Hematopoietic multipotent progenitor cell treated with erythropoietin and hydrocortisone succinate and interleukin-3 and kit ligand, for 17 days (in vitro differentiated cells): ENCODE results near the gene AQP7.
"Not testable (repeated sequence)": the region's sequence is repeated elsewhere in the genome, so short reads cannot be mapped to it uniquely, and the experiment has no call there.

Source experiments
- DNase-seq: peaks from one replicate; pipeline ENCODE4 v3.0.0-alpha.2; 2015; ENCODE audit warnings: low spot score

Gene AQP7

GRCh38 chr9:33395159-33395879 lies 7.0 kb downstream of the AQP7 start:
- DNase-seq: not testable (repeated sequence)

GRCh38 chr9:33393986-33394385 lies 8.4 kb downstream of the AQP7 start:
- not testable (repeated sequence) for DNase-seq

- no peak for DNase-seq
These were observed 8.8 kb downstream of the AQP7 start for GRCh38 chr9:33393581-33393980.

DNA sequence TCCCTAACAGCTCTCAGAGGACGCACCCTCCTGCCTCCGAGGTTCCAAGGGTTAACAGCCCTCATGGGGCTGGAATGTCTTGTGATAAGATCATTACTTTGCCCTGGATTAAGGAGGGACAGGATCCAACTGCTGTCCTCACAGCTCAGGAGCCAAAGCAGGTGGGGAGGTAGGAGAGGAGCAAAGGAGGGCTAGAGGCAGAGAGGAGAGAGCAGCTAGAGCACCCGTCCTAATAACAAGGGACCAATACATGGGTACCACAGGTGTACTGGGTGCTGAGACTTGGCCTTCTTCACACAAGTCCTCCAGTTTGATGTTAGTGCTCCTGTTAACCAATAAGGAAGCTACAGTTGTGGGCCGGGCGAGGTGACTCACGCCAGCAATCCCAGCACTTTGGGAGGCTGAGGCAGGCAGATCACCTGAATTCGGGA lies 9.8 kb downstream of the AQP7 start:
- DNase-seq: not testable (repeated sequence)

DNA sequence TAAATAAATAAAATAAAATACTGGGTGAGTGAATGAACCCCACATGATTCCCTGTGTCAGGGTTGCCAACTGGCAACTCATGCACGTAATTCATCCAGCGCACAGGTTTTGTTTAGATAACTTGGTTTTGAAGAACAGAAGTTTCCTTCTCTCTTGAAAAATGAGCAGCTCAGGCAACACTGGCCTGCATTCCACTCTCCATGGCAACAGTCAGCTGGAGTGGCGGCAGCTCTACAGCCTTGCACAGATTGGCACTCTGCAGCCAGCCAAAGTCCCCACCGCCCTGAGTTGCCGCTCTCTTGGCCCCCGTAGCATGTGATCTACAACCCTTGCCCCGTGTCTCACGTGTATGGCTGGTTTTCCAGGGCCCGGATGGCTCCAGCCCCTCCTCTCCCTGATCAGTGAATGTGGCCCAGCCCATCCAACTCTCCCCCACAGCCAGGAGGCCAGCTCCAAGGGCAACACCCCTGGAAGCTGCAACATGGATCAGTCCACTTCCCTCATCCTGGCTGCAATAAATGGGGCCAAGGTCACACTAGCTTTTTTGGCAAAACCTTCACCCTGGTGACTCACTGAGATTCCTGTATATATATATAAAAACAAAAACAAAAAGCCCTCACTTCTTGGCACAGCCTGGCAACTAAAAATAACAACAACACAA lies 11.1 kb downstream of the AQP7 start:
- DNase-seq: not testable (repeated sequence)

DNA sequence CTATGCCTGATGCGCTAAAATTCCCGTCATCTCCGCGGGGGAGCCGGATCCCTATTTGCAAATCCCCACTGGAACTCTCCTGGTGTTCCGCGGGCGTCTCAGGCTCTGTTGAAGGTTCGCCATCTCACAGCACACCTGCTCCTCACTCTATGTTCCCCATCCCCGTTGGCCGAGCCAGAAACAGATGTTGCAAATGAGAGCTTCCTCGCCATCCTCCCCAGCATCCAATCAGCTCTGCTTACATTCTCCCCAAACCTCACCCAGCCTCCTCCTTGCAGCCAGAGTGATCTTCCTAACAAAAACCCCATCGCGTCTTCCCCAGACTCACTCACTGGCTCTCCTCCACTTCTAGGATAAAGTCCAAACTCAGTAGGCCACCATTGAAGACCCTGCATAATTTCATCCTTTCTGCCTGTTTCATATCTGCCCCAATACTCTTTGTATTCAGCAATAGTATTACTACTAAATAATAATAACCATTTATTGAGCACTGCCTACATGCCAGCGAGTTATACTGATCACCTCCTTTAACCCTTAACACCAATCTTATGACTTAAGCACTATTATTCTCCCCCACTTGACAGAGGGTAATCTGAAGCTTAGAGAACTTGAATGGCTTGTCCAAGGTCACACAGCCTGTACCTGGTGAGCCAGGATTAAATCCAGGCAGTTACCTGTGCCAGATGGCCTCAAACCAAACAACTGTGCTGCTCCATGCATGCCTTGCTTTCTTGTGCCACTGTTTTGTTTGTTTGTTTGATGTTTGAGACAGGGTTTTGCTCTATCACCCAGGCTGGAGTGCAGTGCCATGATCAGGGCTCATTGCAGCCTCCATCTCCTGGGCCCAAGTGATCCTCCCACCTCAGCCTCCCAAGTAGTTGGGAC lies 14.0 kb downstream of the AQP7 start:
- no peak for DNase-seq

- not testable (repeated sequence) for DNase-seq
These were observed 15.4 kb downstream of the AQP7 start for GRCh38 chr9:33386998-33387397.

- DNase-seq: not testable (repeated sequence)
These were observed 15.7 kb downstream of the AQP7 start for GRCh38 chr9:33386641-33386996.

DNA sequence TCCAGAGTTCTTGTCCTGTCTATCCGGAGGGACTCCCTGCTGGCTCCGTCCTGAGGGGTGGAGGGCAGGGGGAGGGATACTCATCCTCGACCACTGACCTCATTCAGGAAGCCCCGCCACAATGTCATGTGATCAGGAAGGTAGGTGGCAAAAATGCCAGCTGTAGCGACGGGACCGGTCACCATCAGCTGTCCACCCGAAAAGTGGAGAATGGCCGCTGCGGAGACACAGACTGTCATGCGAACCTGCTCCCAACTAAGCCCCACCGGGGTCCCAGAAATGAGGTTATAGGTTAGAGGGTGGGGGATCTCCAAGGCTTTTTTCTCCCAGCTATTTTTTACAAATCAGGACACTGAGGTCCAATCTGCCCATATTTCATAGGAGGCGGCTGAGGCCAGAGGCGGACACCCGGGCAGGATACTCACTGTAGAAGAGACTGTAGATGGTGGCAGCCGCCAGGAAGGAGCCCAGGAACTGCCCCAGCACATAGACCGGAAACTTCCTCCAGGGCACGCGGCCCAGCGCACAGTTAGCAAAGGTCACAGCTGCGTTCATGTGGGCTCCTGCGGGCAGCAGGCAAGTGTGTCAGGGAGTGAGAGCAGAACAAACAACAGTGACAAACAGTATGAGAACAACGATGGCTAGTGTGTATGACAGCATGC lies 16.3 kb downstream of the AQP7 start:
- DNase-seq: not testable (repeated sequence)

- DNase-seq: not testable (repeated sequence)
These were observed 16.8 kb downstream of the AQP7 start for GRCh38 chr9:33385536-33385935.

GRCh38 chr9:33383396-33383795 lies 19.0 kb downstream of the AQP7 start:
- not testable (repeated sequence) for DNase-seq

DNA sequence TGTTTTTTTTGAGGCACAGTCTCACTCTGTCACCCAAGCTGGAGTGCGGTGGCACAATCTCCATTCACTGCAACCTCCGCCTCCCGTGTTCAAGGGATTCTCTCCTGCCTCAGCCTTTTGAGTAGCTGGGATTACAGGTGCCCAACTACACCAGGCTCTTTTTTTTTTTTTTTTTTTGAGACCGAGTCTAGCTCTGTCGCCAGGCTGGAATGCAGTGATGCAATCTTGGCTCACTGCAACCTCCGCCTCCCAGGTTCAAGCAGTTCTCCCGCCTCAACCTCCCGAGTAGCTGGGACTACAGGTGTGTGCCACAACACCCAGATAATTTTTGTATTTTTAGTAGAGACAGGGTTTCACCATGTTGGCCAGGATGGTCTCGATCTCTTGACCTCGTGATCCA lies 20.0 kb downstream of the AQP7 start:
- not testable (repeated sequence) for DNase-seq

DNA sequence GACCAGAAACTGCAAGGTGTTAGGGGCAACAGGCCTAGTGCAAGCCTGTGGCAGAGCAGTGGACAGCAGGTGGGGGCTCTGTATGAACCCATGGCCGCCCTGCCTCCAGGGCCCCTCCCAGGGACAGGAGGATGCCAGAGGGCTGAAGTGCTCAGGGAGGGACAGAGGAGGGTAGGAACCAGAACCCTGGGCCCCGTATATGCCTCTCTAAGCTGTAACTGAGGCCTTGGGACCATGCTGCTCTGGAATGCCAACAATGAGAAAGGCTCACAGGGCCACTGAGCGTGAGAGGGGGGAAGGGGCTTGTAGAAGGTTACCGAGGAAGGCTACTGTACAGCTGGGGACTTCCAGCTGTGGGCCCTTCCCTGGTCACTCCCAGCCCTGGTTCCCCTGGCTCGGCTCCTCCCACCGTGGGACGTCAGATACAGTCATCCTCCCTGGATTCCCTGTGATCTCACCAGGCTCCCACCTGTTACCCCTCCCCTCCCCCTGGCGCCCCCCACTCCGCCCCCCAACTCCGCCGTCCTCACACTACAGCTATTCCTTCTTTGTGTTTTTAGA lies 21.1 kb downstream of the AQP7 start:
- DNase-seq: no peak

DNA sequence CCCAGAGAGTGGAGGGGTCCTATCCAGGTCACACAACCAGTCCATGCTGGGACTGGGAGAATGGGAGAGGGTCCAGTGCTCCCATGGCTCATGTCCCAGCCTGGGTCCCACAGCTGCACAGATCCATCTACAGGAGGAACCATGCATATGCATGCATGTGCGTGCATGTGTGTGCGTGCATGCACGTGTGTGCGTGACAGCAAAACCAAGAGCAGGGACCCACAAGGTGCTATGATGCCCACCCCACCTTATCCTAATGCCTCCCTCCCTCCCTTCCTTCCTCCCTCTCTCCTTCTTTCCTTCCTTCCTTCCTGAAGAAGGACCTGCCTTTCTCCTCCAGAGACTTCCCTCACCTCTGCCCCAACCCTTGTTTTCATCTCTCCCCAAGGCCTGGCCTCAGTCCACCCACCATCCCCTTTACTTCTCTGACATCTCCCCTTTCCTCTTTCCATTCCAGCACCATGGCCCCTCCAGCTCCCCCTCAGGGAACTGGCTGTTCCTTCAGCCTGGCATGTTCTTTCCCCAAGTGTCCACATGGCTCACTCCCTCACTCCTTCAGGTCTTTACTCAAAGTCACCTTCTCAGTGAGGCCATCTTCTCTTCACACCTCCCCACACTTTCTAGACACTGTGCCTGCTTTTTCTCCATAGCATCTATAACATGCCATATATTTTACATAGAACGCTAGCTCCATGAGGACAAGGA lies 21.8 kb downstream of the AQP7 start:
- DNase-seq: no peak

GRCh38 chr9:33379666-33380389 lies 22.5 kb downstream of the AQP7 start:
- no peak for DNase-seq

DNA sequence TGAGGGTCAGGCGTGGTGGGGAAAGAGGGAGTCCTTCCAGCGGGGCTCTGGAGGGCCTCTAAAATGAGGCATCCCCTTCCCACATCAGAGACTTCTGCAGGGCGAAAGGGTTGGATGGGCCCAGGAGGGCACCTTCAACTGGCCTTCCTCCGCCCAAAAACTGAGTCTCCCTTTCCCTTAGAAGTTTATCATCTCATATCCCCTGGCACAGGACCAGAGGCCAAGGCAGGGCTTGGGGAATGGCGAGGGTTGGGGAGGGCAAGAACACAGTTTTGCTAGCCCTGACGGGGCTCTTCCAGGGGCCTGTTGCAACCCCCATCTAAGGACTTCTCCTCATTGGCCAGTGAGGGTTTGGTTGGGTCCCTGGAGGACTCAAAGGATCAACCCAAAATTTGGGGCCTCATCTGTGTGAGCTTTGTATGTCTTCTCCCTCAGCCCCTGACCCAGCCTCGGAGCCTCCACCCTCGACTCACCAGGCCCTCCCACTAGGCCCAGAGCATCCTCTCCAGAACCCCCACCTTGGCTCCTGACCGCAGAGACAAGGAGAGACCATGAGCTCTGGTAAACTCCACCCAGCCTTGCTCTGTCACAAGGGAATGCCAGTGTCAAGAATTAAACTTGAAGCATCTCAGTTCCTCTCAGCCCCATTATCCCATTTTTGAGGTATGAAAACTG lies 24.1 kb downstream of the AQP7 start:
- DNase-seq: no peak

GRCh38 chr9:33377089-33377715 lies 25.2 kb downstream of the AQP7 start:
- DNase-seq: no peak

GRCh38 chr9:33375841-33376321 lies 26.5 kb downstream of the AQP7 start:
- DNase-seq: no peak

- no peak for DNase-seq
These were observed 27.0 kb downstream of the AQP7 start for GRCh38 chr9:33375238-33375840.
